ENCODE measurements around the gene GAPT.

The GAPT gene

DNA sequence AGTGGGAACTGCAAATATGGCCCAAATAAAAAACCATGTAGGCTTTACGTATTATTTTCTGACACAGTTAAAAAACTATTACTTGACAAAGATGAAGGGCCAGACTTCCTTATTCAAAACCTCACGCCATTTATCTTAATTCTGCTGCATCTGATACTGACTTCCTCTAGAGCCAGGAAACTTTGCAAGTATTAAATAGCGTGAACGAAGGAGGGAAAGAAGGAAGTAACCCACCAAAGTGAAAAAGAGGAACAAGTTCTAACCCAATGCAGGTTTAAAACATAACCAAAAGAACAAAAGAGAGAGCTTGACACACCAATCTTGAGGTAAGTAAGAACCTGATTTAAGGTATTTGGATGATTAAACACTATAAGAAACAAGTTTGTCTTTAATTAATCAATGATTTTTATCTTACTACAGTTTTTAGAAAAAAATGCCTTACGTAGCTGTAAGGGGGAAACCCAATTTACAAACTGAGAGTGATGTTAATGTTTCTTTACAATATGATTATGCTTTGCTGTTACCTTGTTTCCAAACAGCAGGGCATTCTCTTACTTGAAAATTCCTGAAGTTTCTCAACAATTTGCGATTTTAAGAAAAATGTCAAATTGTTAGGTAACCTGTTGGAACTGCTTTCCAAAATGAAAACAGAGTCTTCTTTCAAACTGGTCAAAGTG is at the start of gene GAPT:
TSS of gene GAPT (plus strand) at position 220 of the 677 bp plus-strand sequence. CDS start 3,102 bp downstream, outside the sequence.
- H3K4me1 Mint-ChIP-seq, result peaks cover 3% of the 10 kb centered on the region
- H3K36me3 Mint-ChIP-seq, result no peaks in the 10 kb centered on the region
- H3K4me3 Mint-ChIP-seq, result no peak within 1 kb of the TSS
- H3K9me3 Mint-ChIP-seq, result no peaks in the 10 kb centered on the region
- H3K27ac Mint-ChIP-seq, result no peak within 1 kb of the TSS
- H3K27me3 Mint-ChIP-seq, result peaks cover 17% of the 10 kb centered on the region

DNA sequence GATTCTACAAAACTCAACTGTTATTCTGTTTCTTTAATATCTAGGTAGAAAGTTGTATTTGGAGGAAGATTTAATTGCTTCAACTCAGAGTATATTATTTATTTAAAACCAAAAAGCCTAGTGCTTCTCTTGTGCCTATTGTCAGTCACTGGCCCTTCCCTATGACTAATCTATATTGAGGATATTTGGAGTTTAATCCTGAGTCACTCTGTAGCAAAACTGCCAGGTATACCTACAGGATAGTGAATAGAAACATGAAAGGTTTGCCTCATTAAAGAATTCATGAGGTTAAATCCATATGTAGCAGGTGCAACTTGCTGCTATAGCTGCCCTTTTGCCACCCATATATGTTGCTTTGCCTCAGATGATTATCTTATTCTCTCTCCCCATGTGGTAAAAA is 46.4 kb upstream of the GAPT start:
- H3K27ac Mint-ChIP-seq, result no peak overlapping the region
- H3K9me3 Mint-ChIP-seq, result no peaks in the 10 kb centered on the region
- H3K4me1 Mint-ChIP-seq, result no peaks in the 10 kb centered on the region
- H3K27me3 Mint-ChIP-seq, result peaks cover 7% of the 10 kb centered on the region
- H3K4me3 Mint-ChIP-seq, result no peak overlapping the region
- H3K36me3 Mint-ChIP-seq, result no peaks in the 10 kb centered on the region

DNA sequence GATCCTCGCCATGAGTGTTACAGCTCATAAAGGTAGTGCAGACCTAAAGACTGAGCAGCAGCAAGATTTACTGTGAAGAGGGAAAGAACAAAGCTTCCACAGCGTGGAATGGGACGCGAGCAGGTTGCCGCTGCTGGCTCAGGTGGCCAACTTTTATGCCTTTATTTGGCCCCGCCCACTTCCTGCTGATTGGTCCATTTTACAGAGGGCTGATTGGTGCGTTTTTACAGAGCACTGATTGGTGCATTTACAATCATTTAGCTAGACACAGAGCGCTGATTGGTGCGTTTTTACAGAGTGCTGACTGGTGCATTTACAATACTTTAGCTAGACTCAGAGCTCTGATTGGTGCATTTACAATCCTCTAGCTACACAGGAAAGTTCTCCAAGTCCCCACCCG is 45.2 kb upstream of the GAPT start:
- H3K4me3 Mint-ChIP-seq, result no peak overlapping the region
- no peak overlapping the region for H3K27ac Mint-ChIP-seq
- H3K27me3 Mint-ChIP-seq, result peaks cover 7% of the 10 kb centered on the region
- H3K4me1 Mint-ChIP-seq, result no peaks in the 10 kb centered on the region
- H3K9me3 Mint-ChIP-seq, result no peaks in the 10 kb centered on the region
- H3K36me3 Mint-ChIP-seq, result no peaks in the 10 kb centered on the region

DNA sequence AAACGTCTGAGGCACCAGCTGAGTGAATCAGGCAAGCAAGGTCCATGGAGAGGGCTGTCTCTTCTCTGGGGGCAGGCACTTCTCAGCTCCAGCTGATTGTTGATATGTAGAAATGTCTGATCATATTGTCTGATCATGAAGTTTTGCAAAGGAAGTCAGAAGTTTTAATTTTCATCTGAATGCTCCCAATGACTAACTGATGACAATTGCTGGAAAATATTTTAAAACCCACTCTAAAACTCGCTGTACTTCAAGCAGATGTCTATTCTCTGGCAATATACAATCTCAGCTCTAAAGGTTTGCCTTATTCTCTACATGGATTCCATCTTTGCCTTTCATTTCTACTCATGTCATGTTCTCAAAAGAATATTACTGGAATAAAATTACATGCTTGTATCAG is 44.0 kb upstream of the GAPT start:
- H3K4me1 Mint-ChIP-seq, result no peaks in the 10 kb centered on the region
- peaks cover 12% of the 10 kb centered on the region for H3K27me3 Mint-ChIP-seq
- H3K27ac Mint-ChIP-seq, result no peak overlapping the region
- H3K36me3 Mint-ChIP-seq, result no peaks in the 10 kb centered on the region
- no peak overlapping the region for H3K4me3 Mint-ChIP-seq
- no peaks in the 10 kb centered on the region for H3K9me3 Mint-ChIP-seq

DNA sequence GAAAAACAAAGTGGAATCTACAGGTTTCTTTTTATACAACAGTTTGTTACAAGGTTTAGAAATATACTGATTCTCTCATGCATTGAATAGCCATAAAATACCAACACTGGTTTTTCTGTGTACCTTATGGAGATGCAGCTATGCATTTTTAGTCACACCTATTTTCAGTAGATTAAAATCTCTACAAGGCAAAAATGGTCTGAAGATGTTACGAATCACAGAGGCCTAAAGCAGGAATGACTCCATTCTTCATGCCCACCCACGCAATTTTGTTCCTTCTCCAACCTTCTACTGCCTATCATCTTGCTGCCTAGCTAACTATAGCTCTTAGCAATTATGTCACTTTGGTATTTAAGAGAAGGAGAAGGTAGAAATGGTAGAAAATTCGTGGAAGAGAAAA is 41.2 kb upstream of the GAPT start:
- Mint-ChIP-seq H3K4me1 (no peaks in the 10 kb centered on the region), H3K27me3 (peaks cover 14% of the 10 kb centered on the region), H3K4me3 (no peak overlapping the region), H3K27ac (no peak overlapping the region), H3K9me3 (no peaks in the 10 kb centered on the region), H3K36me3 (peaks cover 5% of the 10 kb centered on the region)

DNA sequence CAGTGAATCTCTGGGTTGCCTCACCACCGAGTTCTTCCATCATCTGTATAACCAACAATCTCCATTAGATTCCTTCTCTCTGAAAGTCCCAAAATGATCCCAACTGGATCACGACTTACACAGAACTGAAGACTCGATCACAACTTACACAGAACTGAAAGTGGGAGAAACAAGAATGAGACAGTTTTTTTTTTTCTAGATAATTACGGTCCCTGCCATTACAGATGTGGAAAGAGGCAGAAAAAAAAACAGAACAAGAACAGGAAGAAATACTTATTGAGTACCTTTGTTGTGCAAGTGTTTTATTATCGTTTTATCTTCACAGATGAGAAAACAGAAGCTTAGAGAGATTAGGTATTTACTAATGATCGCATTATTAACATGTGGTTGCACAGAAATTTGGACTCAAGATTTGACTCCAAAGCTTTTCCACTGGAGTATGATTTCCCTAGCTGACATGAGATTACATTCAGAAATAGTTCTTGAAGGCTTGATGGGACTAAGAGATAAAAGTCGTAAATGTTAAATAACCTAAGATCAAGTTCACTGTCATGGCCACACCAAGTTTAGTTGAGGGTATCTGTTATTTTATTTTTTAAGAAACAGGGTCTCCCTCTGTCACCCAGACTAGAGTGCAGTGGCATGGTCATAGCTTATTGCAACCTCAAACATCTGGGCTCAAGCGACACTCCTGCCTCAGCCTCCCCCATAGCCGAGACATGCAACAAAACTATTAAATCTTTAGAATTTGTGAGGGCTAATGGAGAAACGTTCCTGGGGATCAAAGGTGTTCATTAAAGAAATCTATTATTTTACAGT is 40.2 kb upstream of the GAPT start:
- Mint-ChIP-seq H3K4me3 (no peak overlapping the region), H3K36me3 (peaks cover 7% of the 10 kb centered on the region), H3K27ac (no peak overlapping the region), H3K4me1 (no peaks in the 10 kb centered on the region), H3K27me3 (peaks cover 10% of the 10 kb centered on the region), H3K9me3 (no peaks in the 10 kb centered on the region)

DNA sequence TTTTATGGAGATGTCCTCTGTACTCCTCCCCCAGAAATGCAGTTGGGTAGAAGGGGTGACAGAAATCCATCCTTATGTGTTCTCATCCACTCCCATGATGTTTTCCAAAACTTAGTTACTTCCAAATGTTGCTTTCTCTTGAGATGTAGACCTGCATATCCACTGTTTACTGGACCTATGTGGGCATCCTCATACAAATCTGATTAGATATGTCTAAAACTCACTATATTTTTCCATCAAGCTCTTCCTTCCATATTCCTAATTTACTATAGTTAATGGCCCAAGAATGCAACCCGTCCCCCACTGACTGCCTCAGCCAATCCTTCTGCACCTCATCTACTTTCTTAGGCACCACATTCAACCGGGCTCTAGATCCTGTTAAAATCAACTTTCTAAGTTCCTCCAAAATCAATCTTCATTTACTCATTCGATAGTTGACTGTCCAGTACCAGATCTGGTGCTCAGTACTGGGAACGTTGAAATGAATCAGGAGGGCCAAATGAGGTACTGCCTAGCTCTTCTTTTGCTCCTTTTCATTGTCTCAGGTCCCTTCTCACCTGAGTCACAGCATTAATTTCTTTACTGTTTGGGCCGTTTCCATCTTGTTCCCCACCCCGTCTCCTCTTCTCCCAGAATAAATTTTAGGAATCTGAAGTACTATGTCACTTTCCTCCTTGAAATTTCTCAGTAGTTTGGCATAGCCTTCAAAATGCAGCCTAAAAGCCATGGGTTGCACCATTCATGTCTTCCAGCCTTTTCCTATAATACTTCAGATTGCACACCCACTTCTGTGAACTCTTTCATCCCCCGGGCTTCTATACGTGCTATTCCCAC is 39.3 kb upstream of the GAPT start:
- Mint-ChIP-seq H3K4me1 (no peaks in the 10 kb centered on the region), H3K27me3 (peaks cover 7% of the 10 kb centered on the region), H3K36me3 (peaks cover 7% of the 10 kb centered on the region), H3K27ac (no peak overlapping the region), H3K9me3 (no peaks in the 10 kb centered on the region), H3K4me3 (no peak overlapping the region)

DNA sequence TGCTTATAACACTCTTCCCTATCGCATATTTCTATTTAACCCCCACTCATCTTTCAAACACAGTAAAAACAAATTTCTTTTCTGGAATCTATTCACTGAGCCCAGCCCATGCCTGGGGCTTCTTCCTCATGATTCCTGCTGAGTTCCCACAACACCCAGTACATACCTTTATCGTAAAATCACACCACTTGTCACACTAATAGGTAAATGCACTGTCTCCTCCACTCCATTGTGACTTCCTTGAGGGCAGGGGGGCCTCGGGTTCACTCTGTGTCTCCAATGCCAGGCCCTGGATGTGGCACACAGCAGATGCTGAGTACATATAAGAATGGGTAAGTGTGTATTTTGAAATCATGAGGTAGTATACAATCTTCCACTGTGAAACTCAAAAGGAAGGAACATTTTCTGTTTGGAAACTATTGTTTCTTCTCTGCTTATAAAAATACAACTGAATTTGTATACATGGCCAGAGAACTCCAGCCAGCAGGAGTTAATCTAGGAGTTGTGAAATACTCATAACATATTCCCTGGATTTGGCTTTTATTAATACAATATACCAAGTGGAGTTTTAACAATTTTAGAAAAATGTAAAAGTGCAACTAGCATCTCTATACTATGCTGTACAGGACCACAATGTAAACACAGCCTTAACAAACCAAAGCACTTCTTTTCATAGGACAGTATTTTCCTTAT is 38.5 kb upstream of the GAPT start:
- peaks cover 7% of the 10 kb centered on the region for H3K27me3 Mint-ChIP-seq
- H3K4me1 Mint-ChIP-seq, result no peaks in the 10 kb centered on the region
- peaks cover 7% of the 10 kb centered on the region for H3K36me3 Mint-ChIP-seq
- H3K4me3 Mint-ChIP-seq, result no peak overlapping the region
- H3K27ac Mint-ChIP-seq, result no peak overlapping the region
- no peaks in the 10 kb centered on the region for H3K9me3 Mint-ChIP-seq

DNA sequence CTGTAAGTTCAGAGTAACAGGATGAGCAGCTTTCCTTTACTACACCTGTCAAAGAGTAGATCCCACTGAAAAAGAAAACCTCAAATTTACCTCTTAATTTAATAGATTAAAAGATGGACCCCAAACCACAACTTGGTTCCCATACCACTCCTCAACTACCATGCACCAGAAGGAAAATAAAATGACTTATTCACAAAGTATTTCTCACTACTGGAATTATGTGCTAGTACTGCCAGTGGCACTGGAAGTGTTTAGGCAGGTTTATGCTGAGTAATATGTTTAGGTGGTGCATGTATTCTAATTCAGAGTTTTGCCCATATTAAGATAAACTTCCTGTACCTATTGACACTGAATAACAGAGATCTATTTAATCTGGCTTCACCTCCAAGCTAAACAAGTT is 37.9 kb upstream of the GAPT start:
- Mint-ChIP-seq H3K4me1 (peaks cover 3% of the 10 kb centered on the region), H3K4me3 (no peak overlapping the region), H3K27ac (no peak overlapping the region), H3K36me3 (peaks cover 7% of the 10 kb centered on the region), H3K9me3 (no peaks in the 10 kb centered on the region), H3K27me3 (peaks cover 7% of the 10 kb centered on the region)

DNA sequence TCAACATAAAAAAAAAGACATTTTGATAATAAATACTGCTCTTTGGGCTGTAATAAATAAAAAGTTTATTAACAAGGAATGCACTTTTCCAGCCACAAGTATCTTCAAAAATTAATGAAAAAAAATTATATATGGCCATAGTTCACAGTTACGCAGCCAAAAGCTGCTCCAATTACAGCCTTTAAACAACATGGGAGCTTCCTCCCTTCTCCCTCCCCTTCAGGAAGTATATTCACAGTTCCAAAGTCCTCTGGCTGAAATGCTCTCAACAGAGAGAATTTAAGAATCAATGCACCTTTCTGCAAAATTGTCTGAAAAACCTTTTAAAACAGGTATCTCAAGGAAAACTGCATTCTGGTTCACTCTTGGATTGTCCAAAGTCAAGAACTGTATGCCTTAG is 37.2 kb upstream of the GAPT start:
- Mint-ChIP-seq H3K9me3 (no peaks in the 10 kb centered on the region), H3K27me3 (peaks cover 7% of the 10 kb centered on the region), H3K4me3 (no peak overlapping the region), H3K27ac (no peak overlapping the region), H3K4me1 (peaks cover 9% of the 10 kb centered on the region), H3K36me3 (peaks cover 7% of the 10 kb centered on the region)

DNA sequence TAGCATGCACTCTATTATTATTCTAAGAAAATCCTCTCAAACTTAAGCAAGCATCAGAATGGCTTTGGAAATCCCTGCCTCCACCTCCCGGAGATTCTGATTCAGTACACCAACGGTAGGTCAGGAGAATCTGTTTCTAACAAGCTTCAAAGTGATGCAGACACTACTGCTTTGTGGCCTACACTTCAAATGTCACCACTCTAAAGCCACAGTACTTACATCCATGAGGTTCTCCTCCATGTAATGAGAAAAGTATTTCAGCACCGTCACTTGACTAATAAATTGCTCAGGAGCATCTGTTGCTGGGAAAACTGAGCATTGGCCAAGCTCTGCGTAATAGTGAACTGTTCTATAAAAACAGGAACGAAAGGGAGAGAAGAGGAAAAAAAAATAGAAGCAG is 36.2 kb upstream of the GAPT start:
- Mint-ChIP-seq H3K27me3 (peaks cover 7% of the 10 kb centered on the region), H3K4me3 (no peak overlapping the region), H3K36me3 (peaks cover 7% of the 10 kb centered on the region), H3K27ac (no peak overlapping the region), H3K9me3 (no peaks in the 10 kb centered on the region), H3K4me1 (peaks cover 13% of the 10 kb centered on the region)

DNA sequence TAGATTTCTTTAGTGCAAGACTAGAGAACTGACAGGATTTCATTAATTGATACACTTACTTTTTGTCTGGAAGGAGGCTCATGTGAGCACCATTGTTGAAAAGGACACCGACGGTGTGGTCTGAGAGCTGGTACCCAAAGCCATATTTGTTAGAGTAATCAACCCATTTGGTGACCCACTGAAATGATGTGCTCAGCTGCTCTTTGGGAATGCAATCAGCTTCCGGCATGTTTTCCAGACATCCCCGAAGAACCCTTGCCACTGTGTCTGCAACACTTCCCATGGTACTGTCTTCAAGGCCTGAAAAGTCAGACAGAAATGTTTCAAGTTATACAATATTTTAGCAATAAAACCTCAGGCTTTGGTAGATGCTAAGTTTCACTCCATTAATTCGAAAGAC is 35.8 kb upstream of the GAPT start:
- no peak overlapping the region for H3K4me3 Mint-ChIP-seq
- peaks cover 7% of the 10 kb centered on the region for H3K27me3 Mint-ChIP-seq
- peaks cover 7% of the 10 kb centered on the region for H3K36me3 Mint-ChIP-seq
- peaks cover 13% of the 10 kb centered on the region for H3K4me1 Mint-ChIP-seq
- H3K27ac Mint-ChIP-seq, result no peak overlapping the region
- no peaks in the 10 kb centered on the region for H3K9me3 Mint-ChIP-seq

DNA sequence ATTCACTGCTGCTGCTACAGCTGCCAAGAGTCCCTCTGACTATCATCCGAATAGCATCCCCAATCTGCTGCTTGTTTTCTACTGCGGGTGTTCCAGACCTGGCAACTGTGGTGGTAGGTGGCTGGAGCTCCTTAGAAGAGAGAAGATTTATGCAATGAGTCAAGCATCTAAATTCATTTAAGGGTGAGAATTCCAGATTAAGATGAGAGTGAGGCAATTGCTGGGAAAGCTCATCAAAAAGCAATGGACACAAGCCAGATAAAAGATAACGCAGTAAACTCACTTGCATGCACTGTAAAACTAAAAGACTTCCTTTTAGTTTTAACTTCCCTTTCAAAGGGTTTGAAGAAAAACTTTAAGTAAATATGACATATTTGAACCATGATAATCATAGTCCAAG is 35.2 kb upstream of the GAPT start:
- peaks cover 7% of the 10 kb centered on the region for H3K27me3 Mint-ChIP-seq
- H3K9me3 Mint-ChIP-seq, result no peaks in the 10 kb centered on the region
- H3K36me3 Mint-ChIP-seq, result peaks cover 7% of the 10 kb centered on the region
- no peak overlapping the region for H3K27ac Mint-ChIP-seq
- H3K4me3 Mint-ChIP-seq, result no peak overlapping the region
- peaks cover 16% of the 10 kb centered on the region for H3K4me1 Mint-ChIP-seq

DNA sequence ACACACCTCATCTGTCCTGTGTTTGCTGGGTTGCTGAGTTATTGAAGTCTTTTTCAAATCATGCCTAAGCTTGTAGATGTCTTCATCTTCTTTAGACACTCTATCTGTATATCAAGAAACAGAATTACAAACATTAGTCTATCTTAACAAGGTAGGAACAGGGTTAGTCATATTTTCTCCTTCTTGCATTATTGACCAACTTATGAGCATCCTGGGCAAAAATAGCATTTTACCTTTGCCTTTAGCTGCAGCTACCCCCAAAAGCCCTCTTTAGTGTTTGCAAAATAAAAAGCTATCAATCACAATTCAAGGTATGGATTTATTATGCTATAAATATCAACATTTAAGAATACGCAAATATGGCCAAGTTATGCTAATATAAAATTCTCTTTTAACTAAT is 34.7 kb upstream of the GAPT start:
- Mint-ChIP-seq H3K36me3 (peaks cover 7% of the 10 kb centered on the region), H3K9me3 (no peaks in the 10 kb centered on the region), H3K4me3 (no peak overlapping the region), H3K27me3 (peaks cover 7% of the 10 kb centered on the region), H3K27ac (no peak overlapping the region), H3K4me1 (peaks cover 19% of the 10 kb centered on the region)

DNA sequence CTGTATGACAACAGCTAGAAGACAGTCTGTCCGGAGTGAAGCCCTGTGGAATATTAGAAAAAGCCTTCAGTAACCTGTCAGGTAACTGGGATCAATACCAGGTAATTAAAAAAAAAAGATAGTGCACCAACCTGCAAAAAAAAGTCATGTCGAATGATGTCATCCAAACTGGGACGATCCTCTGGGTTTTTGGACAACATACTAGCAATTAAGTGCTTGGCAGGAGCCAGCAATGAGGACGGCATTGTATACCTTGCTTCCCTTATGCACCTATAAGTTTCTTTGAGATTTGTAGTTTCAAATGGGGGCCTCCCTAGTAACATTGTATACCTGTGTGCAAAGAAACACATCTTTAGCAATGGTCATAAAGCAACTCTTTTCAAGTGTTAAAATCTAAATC is 34.2 kb upstream of the GAPT start:
- Mint-ChIP-seq H3K36me3 (peaks cover 7% of the 10 kb centered on the region), H3K4me3 (no peak overlapping the region), H3K4me1 (peaks cover 19% of the 10 kb centered on the region), H3K27me3 (peaks cover 2% of the 10 kb centered on the region), H3K27ac (no peak overlapping the region), H3K9me3 (no peaks in the 10 kb centered on the region)

Data from activated naive CD4-positive, alpha-beta T cell treated with anti-CD3 and anti-CD28 coated beads, Interleukin-2, amount 50 U/mL, for 24 hours (primary cell).